ENCODE results near the gene TMEM44.

TMEM44 gene

DNA sequence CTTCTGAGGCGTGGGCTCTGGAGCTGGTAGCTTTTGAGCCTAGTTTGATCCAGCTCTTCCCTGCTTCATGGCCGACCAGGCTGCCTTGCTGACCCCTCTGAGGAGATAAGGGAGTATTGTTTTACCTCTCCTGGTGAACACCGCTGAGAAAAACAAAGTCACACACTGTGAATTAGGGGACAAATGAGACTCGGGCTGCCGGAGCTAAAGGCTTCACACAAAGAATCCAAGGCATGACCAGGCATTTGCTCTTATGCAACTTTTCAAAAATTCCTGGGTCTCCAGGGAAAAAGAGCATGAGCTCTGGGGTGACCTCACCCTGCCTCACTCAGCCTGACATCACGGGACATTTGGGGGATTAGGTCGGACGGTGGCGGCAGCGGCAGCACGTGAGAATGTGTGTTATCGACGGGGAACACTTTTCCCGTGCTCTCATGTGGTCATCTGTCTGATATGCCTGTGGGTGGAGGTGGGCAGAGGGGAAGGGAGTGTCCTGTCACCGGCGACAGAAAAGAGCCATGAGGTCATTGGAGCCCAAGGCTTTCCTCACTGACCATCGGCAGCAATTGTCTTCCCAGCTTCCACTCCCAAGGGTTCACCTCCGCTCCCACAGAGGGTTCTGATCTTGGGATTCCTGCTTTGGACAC is 61.0 kb downstream of the TMEM44 start:
- TF ChIP-seq, protein P1, sequence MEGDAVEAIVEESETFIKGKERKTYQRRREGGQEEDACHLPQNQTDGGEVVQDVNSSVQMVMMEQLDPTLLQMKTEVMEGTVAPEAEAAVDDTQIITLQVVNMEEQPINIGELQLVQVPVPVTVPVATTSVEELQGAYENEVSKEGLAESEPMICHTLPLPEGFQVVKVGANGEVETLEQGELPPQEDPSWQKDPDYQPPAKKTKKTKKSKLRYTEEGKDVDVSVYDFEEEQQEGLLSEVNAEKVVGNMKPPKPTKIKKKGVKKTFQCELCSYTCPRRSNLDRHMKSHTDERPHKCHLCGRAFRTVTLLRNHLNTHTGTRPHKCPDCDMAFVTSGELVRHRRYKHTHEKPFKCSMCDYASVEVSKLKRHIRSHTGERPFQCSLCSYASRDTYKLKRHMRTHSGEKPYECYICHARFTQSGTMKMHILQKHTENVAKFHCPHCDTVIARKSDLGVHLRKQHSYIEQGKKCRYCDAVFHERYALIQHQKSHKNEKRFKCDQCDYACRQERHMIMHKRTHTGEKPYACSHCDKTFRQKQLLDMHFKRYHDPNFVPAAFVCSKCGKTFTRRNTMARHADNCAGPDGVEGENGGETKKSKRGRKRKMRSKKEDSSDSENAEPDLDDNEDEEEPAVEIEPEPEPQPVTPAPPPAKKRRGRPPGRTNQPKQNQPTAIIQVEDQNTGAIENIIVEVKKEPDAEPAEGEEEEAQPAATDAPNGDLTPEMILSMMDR (IDR thresholded peaks at IDR 0.05; ENCODE audit: control insufficient read depth, insufficient read depth, low read depth, low read length, missing control alignments): no peak
- DNase-seq (ENCODE audit: low read depth): peak; percentile 75
- H3K4me3 ChIP-seq (ENCODE audit: control insufficient read depth, low read depth, low read length): no peak overlapping the region

DNA sequence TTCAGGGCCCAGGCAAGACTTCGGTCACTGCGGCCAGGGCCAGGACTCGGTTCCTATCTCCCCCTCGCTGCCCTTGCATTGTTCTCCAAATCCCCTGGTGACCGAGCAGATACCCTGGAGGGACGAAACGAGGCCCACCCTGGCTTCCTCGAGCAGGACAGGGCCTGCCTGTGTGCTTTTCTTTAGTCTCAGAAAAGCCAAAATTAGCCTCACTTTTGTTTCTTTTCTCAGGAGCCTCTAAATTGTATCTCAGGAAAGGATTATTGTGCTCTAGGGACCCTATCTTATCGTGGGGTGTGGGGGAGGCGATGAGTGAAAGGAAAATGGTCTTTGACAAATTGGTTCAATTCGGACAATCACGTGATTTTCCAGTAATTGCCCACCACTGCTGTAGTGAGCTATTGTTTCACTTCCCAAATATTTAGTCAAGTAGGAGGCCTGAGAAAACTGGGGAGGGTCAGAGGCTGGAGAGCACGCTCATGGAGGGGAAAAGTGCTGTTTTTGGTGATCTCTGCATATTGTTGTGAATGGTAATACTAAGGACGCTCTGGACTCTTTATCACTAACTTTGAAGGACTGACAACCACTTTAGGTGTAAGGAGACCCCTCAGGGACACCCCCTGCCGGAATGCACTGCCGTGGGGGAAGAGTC is 61.6 kb downstream of the TMEM44 start:
- no peak overlapping the region for H3K4me3 ChIP-seq (ENCODE audit: control insufficient read depth, low read depth, low read length)
- no peak for DNase-seq (ENCODE audit: low read depth)
- TF ChIP-seq, protein P1 (IDR thresholded peaks at IDR 0.05; ENCODE audit: control insufficient read depth, insufficient read depth, low read depth, low read length, missing control alignments): no peak

DNA sequence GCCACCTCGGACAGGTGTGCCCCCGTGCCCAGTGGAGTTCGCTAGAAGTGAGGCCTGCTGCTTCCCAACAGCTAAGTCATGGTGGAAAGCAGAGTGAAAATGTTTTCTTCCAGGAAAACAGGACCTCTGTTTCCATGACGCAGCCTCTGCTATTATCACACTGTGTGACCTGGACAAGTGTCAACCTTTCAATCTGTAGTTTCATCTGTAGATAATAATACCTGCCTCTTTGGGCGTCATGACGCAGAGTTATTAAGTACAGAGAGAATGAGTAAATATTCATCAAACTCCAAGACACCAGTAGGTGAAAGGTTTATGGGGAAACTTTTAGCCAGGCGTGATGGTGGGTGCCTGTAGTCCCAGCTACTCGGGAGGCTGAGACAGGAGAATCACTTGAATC is 62.3 kb downstream of the TMEM44 start:
- TF ChIP-seq, protein P1 (IDR thresholded peaks at IDR 0.05; ENCODE audit: control insufficient read depth, insufficient read depth, low read depth, low read length, missing control alignments): no peak
- no peak overlapping the region for H3K4me3 ChIP-seq (ENCODE audit: control insufficient read depth, low read depth, low read length)
- DNase-seq (ENCODE audit: low read depth): no peak

DNA sequence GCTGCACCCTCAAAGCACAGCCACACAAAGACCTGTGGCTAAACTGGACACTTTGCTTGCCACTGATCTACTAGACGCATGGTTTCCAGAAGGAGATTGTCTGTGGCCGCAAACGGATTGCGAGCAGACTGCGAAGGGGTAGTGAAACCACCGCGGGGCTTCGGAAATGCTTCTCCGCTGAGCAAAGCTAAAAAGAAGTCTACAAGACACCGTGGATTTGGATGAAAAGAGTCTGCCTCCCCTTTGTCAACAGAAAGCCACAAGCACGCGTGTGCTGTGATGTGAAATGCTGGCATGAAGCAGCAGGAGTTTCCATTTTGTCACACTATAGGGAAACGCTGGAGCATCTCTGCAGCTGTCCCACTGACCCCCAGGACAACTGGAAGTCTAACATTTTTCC is 63.0 kb downstream of the TMEM44 start:
- DNase-seq (ENCODE audit: low read depth): no peak
- TF ChIP-seq, protein P1 (IDR thresholded peaks at IDR 0.05; ENCODE audit: control insufficient read depth, insufficient read depth, low read depth, low read length, missing control alignments): no peak
- no peak overlapping the region for H3K4me3 ChIP-seq (ENCODE audit: control insufficient read depth, low read depth, low read length)

DNA sequence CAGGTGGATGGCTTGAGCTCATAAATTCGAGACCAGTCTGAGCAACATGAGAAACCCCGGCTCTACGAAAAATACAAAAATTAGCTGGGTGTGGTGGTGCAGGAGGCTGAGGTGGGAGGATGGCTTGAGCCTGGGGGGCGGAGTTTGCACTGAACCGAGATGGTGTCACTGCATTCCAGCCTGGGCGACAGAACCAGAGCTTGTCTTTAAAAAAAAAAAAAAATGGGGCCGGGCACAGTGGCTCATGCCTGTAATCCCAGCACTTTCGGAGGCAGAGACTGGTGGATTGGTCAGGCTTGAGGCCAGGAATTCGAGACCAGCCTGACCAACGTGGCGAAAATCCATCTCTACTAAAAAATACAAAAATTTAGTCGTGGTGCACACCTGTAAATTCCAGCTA is 64.0 kb downstream of the TMEM44 start:
- TF ChIP-seq, protein P1 (IDR thresholded peaks at IDR 0.05; ENCODE audit: control insufficient read depth, insufficient read depth, low read depth, low read length, missing control alignments): no peak
- H3K4me3 ChIP-seq (ENCODE audit: control insufficient read depth, low read depth, low read length): no peak overlapping the region
- DNase-seq (ENCODE audit: low read depth): no peak

DNA sequence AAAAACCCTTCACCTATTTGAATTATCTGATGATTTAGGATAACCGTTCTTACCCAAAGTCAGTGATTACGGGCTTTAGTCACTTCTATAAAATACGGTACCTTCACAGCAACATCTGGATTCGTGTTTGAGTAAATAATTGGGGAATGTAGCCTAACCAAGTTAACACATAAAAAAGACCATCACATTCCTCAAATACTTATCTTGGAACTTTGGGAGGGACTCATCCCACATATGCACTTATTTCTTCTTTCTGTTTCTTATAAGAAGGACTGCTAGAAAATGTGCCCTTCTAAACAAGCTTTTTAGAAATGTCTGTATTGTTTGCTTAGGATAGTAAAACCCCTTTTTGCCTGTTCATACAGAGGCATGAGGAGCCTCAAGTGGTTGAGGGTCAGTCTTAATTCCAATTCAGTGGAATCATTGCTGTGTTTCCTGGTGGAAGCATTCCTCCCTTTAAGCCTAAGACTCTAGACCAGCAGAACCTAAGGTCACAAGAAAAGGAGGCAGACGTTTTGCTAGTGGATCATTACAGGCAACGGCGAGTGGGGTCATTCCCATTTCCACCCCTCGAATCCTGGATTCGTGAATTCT is 67.5 kb downstream of the TMEM44 start:
- TF ChIP-seq, protein P1 (IDR thresholded peaks at IDR 0.05; ENCODE audit: control insufficient read depth, insufficient read depth, low read depth, low read length, missing control alignments): no peak
- no peak overlapping the region for H3K4me3 ChIP-seq (ENCODE audit: control insufficient read depth, low read depth, low read length)
- peak; percentile 76 for DNase-seq (ENCODE audit: low read depth)
